Psoas muscle (tissue), 8 donors: ENCODE measurements around the gene CTNND2. TPM values are rescaled to one million over a fixed set of nuclear protein-coding genes. Genes with fewer than 3 reads are reported as not detected.

Experiments
- ATAC-seq, 4 donors: fragments of 200-7000 bp; cut with Tn5 transposase; one replicate each; pipeline ENCODE4 v1.9.1; 2020; ENCODE audit warnings: moderate library complexity in 3 of 4, mild to moderate bottlenecking in 2 of 4
- DNase-seq, 2 donors: peaks; one replicate each; pipeline ENCODE4 v3.0.0-alpha.2; 2020
- H3K27ac ChIP-seq: fragments of 200-600 bp; one replicate; pipeline ENCODE4 v1.8.0; 2022
- H3K27me3 ChIP-seq, 3 donors: fragments of 200-600 bp in 1 of 3; one replicate each; pipeline versions ENCODE4 v1.6.1 to v1.8.0; 2013 to 2022; ENCODE audit warnings: low read length in 2 of 3, mild to moderate bottlenecking in 2 of 3, moderate library complexity in 1 of 3; ENCODE audit not compliant: insufficient read depth in 3 of 3
- H3K36me3 ChIP-seq, 2 donors: fragments of 200-600 bp in 1 of 2; one replicate each; pipeline versions ENCODE4 v1.6.1 to v1.8.0; 2013 to 2022; ENCODE audit warnings: low read depth in 1 of 2, mild to moderate bottlenecking in 1 of 2, moderate library complexity in 1 of 2; ENCODE audit not compliant: insufficient read depth in 1 of 2
- H3K4me1 ChIP-seq: fragments of 200-600 bp; one replicate; pipeline ENCODE4 v1.8.0; 2022
- H3K4me3 ChIP-seq: fragments of 200-600 bp; one replicate; pipeline ENCODE4 v1.8.0; 2022; ENCODE audit warnings: mild to moderate bottlenecking
- H3K9me3 ChIP-seq: fragments of 200-600 bp; one replicate; pipeline ENCODE4 v1.8.0; 2022
- WGBS, 3 donors: extraction: QIAGEN DNeasy Blood & Tissue Kit; methylation state at CpG; one replicate each; pipeline versions ENCODE4 v1.1.6 to v1.1.7; 2013; 5-methylcytosine and 5-hydroxymethylcytosine counted together
- intact Hi-C, 2 donors: fragments of 100-400 bp; cut with DNase I; formaldehyde crosslinking; loops; one replicate each; pipeline versions ENCODE4 v1.11.0 to v1.14.2; 2022
- polyA plus RNA-seq, 3 donors: library from polyadenylated mRNA; stranded (reverse); fragments of 200-250 nt; gene quantifications; one replicate each; pipeline ENCODE4 v1.2.3, GENCODE V29; 2013
- total RNA-seq, 4 donors: library from RNA; stranded (reverse); fragmentation: NEBNext Ultra II Directional in 2 of 4; extraction: Animal tissue kit (Norgen Biotek cat#: 25700) in 2 of 4; gene quantifications; one replicate each; pipeline versions ENCODE4 v1.2.1 to v1.2.4, GENCODE V29; 2021 to 2023
- TF ChIP-seq, protein P1 (sequence below): fragments of 200-600 bp; IDR thresholded peaks from one replicate; pipeline ENCODE4 v1.8.0; 2022; ENCODE audit warnings: antibody characterized with exemption
- donor health status: healthy with polysubstance abuse.
- donor health status: DM: no; HTN: no; CAD: no; lungs with moderate emphysema.
- donor health status: Bipolar disorder and iron deficiency.
- donor health status: healthy.
- donor health status: DM: yes; HTN: yes; CAD: no.
- donor health status: DM: no; HTN: no; CAD: no.
- donor health status: DM: no; HTN: no; CAD: no.
- donor health status: DM: yes; HTN: yes; CAD: no.

The CTNND2 gene
- total and polyA plus RNA-seq, 7 donors, result 0.09 to 0.14 (median 0.13) TPM; not detected in 4

DNA sequence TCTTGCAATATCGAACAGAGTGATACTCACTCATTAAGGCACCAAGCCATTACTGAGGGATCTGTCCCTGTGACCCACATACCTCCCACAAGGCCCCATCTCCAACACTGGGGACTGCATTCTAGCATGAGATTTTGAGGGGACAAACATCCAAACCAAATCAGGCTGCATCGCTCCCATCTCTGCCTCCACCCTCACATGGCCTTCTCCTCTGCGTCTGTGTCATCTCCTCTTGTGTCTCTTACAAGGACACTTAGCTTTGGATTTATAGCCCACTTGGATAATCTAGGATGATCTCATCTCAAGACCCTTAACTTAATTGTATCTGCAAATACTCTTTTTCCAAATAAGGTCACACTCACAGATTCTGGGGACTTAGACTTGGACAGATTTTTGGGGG lies 858.8 kb downstream of the CTNND2 start:
- WGBS, 3 donors, result 85 to 94% (median 88%) methylated on average over 3 of the region's 3 CpGs
- intact Hi-C loops, result no loop called here

GRCh38 chr5:11044581-11044980 lies 859.7 kb downstream of the CTNND2 start:
- Histone ChIP-seq H3K36me3 (no peaks in the 10 kb centered on the region), H3K4me3 (no peak overlapping the region), H3K4me1 (no peaks in the 10 kb centered on the region), H3K9me3 (no peaks in the 10 kb centered on the region), H3K27me3 (no peaks in the 10 kb centered on the region), H3K27ac (no peak overlapping the region)
- intact Hi-C loops, result no loop called here
- ATAC-seq (no peak), DNase-seq (no peak)
- TF ChIP-seq, protein P1, sequence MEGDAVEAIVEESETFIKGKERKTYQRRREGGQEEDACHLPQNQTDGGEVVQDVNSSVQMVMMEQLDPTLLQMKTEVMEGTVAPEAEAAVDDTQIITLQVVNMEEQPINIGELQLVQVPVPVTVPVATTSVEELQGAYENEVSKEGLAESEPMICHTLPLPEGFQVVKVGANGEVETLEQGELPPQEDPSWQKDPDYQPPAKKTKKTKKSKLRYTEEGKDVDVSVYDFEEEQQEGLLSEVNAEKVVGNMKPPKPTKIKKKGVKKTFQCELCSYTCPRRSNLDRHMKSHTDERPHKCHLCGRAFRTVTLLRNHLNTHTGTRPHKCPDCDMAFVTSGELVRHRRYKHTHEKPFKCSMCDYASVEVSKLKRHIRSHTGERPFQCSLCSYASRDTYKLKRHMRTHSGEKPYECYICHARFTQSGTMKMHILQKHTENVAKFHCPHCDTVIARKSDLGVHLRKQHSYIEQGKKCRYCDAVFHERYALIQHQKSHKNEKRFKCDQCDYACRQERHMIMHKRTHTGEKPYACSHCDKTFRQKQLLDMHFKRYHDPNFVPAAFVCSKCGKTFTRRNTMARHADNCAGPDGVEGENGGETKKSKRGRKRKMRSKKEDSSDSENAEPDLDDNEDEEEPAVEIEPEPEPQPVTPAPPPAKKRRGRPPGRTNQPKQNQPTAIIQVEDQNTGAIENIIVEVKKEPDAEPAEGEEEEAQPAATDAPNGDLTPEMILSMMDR, result no peak

More for the DNA sequence above, 858.8 kb downstream of the CTNND2 start:
- Histone ChIP-seq H3K4me3 (no peak overlapping the region), H3K27ac (no peak overlapping the region), H3K27me3 (no peaks in the 10 kb centered on the region), H3K4me1 (no peaks in the 10 kb centered on the region), H3K36me3 (no peaks in the 10 kb centered on the region), H3K9me3 (no peaks in the 10 kb centered on the region)
- TF ChIP-seq, protein P1, result no peak
- ATAC-seq (no peak), DNase-seq (no peak)

DNA sequence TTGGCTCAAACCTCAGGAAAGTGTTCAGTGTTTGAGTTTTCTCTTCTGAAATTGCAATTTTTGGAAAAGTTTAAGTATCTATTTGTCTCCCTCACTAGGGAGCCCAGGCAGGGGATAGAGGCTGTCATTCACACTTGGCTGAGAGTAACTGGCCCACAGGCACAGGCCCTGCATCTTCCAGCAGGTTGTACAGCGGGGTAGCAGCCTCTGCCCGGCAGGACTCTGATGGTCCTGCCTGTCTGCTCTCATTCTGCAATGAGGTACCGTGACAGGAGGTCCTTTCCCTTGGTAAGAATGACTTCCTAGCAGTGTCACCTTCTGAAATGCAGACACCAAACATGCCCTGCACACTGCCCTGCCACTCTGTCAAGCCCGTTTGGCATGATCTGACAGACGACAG lies 860.4 kb downstream of the CTNND2 start:
- 63 to 69% (median 66%) methylated on average over 5 of the region's 5 CpGs for WGBS, 3 donors
- no peak overlapping the region for H3K4me3 ChIP-seq

GRCh38 chr5:11040345-11040744 lies 863.9 kb downstream of the CTNND2 start:
- DNase-seq (no peak), ATAC-seq (no peak)
- intact Hi-C loops, result no loop called here
- Histone ChIP-seq H3K27ac (no peak overlapping the region), H3K4me1 (no peaks in the 10 kb centered on the region), H3K9me3 (no peaks in the 10 kb centered on the region), H3K27me3 (peaks cover 0 to 1% (median 0%) of the 10 kb centered on the region in 3 donors), H3K36me3 (no peaks in the 10 kb centered on the region), H3K4me3 (no peak overlapping the region)
- WGBS, 3 donors, result 47 to 56% (median 54%) methylated on average over 1 of the region's 1 CpG
- TF ChIP-seq, protein P1, result no peak

More for the DNA sequence above, 860.4 kb downstream of the CTNND2 start:
- intact Hi-C loops, result no loop called here
- no peak for ATAC-seq
- H3K9me3 ChIP-seq, result no peaks in the 10 kb centered on the region
- no peaks in the 10 kb centered on the region for H3K27me3 ChIP-seq
- no peak for DNase-seq
- TF ChIP-seq, protein P1, result no peak
- H3K36me3 ChIP-seq, result no peaks in the 10 kb centered on the region
- no peaks in the 10 kb centered on the region for H3K4me1 ChIP-seq
- no peak overlapping the region for H3K27ac ChIP-seq

- no peaks in the 10 kb centered on the region for H3K36me3 ChIP-seq
- intact Hi-C loops, result no loop called here
- ATAC-seq, result no peak
These were observed 865.5 kb downstream of the CTNND2 start for GRCh38 chr5:11038772-11039171.

More at GRCh38 chr5:11038772-11039171, 865.5 kb downstream of the CTNND2 start:
- Histone ChIP-seq H3K4me1 (no peaks in the 10 kb centered on the region), H3K27me3 (peaks cover 0 to 1% (median 0%) of the 10 kb centered on the region in 3 donors), H3K27ac (no peak overlapping the region), H3K9me3 (no peaks in the 10 kb centered on the region), H3K4me3 (no peak overlapping the region)
- 44 to 63% (median 59%) methylated on average over 3 of the region's 3 CpGs for WGBS, 3 donors
- DNase-seq, result no peak
- TF ChIP-seq, protein P1, result no peak
